Adrenal gland (tissue), 12 donors: ENCODE data around the gene KLHL29. TPM values are rescaled to one million over a fixed set of nuclear protein-coding genes. Genes with fewer than 3 reads are reported as not detected.

ENCODE experiments used
- DNase-seq, 7 donors: peaks; one replicate each; pipeline ENCODE4 v3.0.0-alpha.2; 2019 to 2020
- H3K27ac ChIP-seq, 5 donors: fragments of 200-600 bp; sonication (generic) in 4 of 5; 1 replicate in 3 of 5; 2 replicates in 2 of 5; pipeline versions ENCODE4 v1.5.1 to v1.8.0; 2016 to 2020; ENCODE audit warnings: mild to moderate bottlenecking in 1 of 5
- H3K27me3 ChIP-seq: fragments of 200-600 bp; 2 replicates; pipeline ENCODE4 v1.8.0; 2021
- H3K36me3 ChIP-seq, 2 donors: fragments of 200-600 bp; replicated peaks in 1 of 2; 1 replicate in 1 of 2; 2 replicates in 1 of 2; pipeline versions ENCODE4 v1.5.1 to v1.8.0; 2018 to 2022
- H3K4me1 ChIP-seq, 2 donors: fragments of 200-600 bp; replicated peaks in 1 of 2; 1 replicate in 1 of 2; 2 replicates in 1 of 2; pipeline versions ENCODE4 v1.5.1 to v1.8.0; 2018 to 2021
- H3K4me3 ChIP-seq, 4 donors: fragments of 200-600 bp; sonication (generic) in 3 of 4; one replicate each; pipeline ENCODE4 v1.5.1; 2016 to 2018
- H3K9me3 ChIP-seq, 3 donors: fragments of 200-600 bp; sonication (generic) in 1 of 3; replicated peaks in 1 of 3; 1 replicate in 2 of 3; 2 replicates in 1 of 3; pipeline versions ENCODE4 v1.5.1 to v1.8.0; 2016 to 2021
- POLR2A ChIP-seq, 2 donors: fragments of 450-650 bp; IDR thresholded peaks; one replicate each; pipeline ENCODE4 v1.6.1; 2017; ENCODE audit warnings: antibody characterized with exemption in 2 of 2, mild to moderate bottlenecking in 2 of 2, moderate library complexity in 1 of 2
- WGBS, 4 donors: extraction: QIAGEN DNeasy Blood & Tissue Kit in 2 of 4; methylation state at CpG; one replicate each; pipeline versions ENCODE4 v1.1.5 to v1.1.7; 2013 to 2017; 5-methylcytosine and 5-hydroxymethylcytosine counted together
- intact Hi-C, 2 donors: fragments of 100-400 bp; cut with DNase I; formaldehyde crosslinking; loops; one replicate each; pipeline versions ENCODE4 v1.14.1 to v1.15.0; 2022 to 2023
- polyA plus RNA-seq, 3 donors: library from polyadenylated mRNA; stranded (reverse); fragments of 200-250 nt in 2 of 3; fragments of 350-450 nt in 1 of 3; fragmentation: Illumina TruSeq in 1 of 3; extraction: RNeasy Lipid Tissue Mini Kit (QIAGEN cat#74804) in 1 of 3; gene quantifications; one replicate each; pipeline ENCODE4 v1.2.3, GENCODE V29; 2013 to 2014
- total RNA-seq, 9 donors: library from RNA; depleted of rRNA in 4 of 9; stranded (reverse); fragments of >200 nt in 4 of 9; fragments of 120-200 nt in 1 of 9; fragmentation: NEBNext Ultra II Directional in 1 of 9; extraction: Animal tissue kit (Norgen Biotek cat#: 25700) in 1 of 9; gene quantifications; one replicate each; pipeline versions ENCODE4 v1.1.0 to v1.2.4, GENCODE V29; 2013 to 2023
- TF ChIP-seq, protein P1 (sequence below), 6 experiments: fragments of 450-650 bp in 4 of 6; fragments of 200-600 bp in 2 of 6; sonication (generic) in 1 of 6; IDR thresholded peaks; 1 replicate in 5 of 6; 2 replicates in 1 of 6; pipeline versions ENCODE4 v1.5.1 to v1.8.0; 2016 to 2021; ENCODE audit warnings: antibody characterized with exemption in 6 of 6, mild to moderate bottlenecking in 2 of 6, moderate library complexity in 1 of 6
- donor health status: healthy with polysubstance abuse.
- donor health status: Bipolar disorder and iron deficiency.
- donor health status: DM: yes; HTN: yes; CAD: no.
- donor health status: DM: no; HTN: no; CAD: no.
- donor health status: DM: no; HTN: no; CAD: no.
- donor health status: DM: yes; HTN: yes; CAD: no.

Gene KLHL29
- total and polyA plus RNA-seq, 12 donors, result 1.9 to 24.5 (median 15.7) TPM

DNA sequence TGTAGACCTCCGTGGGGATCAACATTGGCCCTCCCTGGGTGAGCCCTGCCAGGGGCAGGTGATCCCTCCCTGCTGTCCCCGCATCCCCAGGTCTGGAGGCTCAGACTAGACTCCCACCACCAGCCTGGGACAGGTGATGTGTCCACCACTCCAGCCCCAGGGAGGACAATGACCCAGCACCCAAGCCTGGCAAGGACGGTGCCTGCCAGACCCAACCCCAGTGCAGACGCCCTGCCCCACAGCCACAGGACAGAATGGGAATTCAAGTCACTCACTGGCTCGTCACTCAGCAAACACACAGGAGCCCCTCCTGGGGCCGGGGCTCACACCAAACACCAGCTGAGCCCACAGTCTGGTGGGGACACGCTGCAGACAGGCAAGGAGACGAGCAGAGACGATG is 302.2 kb downstream of the KLHL29 start:
- Histone ChIP-seq H3K4me1 (no peaks in the 10 kb centered on the region), H3K27me3 (no peaks in the 10 kb centered on the region), H3K9me3 (no peaks in the 10 kb centered on the region), H3K4me3 (no peak overlapping the region), H3K36me3 (peaks cover 0 to 10% of the 10 kb centered on the region in 2 donors), H3K27ac (no peak overlapping the region)
- DNase-seq, result no peak
- TF ChIP-seq POLR2A (IDR thresholded peaks at IDR 0.05), result no peak
- TF ChIP-seq, protein P1, sequence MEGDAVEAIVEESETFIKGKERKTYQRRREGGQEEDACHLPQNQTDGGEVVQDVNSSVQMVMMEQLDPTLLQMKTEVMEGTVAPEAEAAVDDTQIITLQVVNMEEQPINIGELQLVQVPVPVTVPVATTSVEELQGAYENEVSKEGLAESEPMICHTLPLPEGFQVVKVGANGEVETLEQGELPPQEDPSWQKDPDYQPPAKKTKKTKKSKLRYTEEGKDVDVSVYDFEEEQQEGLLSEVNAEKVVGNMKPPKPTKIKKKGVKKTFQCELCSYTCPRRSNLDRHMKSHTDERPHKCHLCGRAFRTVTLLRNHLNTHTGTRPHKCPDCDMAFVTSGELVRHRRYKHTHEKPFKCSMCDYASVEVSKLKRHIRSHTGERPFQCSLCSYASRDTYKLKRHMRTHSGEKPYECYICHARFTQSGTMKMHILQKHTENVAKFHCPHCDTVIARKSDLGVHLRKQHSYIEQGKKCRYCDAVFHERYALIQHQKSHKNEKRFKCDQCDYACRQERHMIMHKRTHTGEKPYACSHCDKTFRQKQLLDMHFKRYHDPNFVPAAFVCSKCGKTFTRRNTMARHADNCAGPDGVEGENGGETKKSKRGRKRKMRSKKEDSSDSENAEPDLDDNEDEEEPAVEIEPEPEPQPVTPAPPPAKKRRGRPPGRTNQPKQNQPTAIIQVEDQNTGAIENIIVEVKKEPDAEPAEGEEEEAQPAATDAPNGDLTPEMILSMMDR (IDR thresholded peaks at IDR 0.05), result no peak
- 91 to 95% (median 94%) methylated on average over 4 to 9 of the region's 9 CpGs for WGBS, 4 donors
- intact Hi-C loops, result no loop called here

DNA sequence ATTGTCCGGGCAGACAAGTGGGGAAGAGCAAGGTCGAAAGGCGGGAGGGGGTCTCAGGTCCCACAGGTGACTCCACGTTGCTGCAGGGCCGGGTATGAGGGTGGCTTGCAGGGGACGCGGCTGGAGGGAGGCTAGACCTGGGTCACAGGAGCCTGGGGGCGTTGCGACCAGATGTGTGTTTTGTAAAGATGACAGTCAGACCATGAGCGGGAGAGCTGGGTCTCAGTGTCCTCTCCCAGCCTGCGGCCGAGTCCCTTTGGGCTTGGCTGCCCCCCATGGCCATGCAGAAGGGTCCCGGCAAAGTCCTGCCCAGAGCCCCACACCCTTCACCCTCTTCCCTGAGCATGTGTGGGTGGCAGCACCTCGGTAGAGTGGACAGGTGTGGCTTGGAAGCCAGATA is 302.7 kb downstream of the KLHL29 start:
- intact Hi-C loops, result no loop called here
- H3K4me1 ChIP-seq, result no peaks in the 10 kb centered on the region
- no peak for DNase-seq
- TF ChIP-seq, protein P1 (IDR thresholded peaks at IDR 0.05), result no peak
- no peak for TF ChIP-seq POLR2A (IDR thresholded peaks at IDR 0.05)
- H3K27ac ChIP-seq, result no peak overlapping the region
- WGBS, 4 donors, result 94 to 100% (median 97%) methylated on average over 3 to 14 of the region's 14 CpGs
- no peaks in the 10 kb centered on the region for H3K9me3 ChIP-seq
- H3K36me3 ChIP-seq, result peaks cover 0 to 10% of the 10 kb centered on the region in 2 donors
- H3K27me3 ChIP-seq, result no peaks in the 10 kb centered on the region
- no peak overlapping the region for H3K4me3 ChIP-seq

DNA sequence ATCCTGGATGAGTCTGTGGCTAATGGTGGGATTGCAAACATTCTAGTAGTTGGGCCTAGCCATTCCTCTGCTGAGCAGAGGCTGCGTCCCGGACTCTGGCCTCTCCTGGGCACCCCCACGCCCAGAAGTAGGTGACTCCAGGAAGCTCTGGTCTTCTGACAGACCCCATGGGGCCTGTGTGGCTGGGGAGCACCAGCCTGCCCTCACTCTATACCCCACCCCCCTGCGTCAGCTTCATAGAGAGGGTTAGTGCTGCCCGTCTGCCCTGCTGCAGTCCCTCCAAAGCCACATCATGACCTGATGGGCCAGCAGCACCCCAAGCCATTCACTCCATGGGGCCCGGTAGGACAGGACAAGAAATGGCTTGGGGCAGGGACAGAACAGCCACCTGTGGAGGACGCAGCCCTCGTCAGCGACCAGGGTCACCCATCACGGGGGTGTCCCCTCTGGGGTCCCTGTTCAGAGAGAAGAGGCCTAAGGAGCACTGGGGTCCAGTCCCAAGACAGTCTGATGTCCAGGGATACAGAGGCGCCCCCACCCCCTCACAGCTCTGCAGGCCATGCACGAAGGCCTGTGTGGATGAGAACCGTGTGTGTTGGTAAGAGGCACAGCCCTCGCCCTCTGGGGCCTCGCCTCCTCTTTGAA is 303.6 kb downstream of the KLHL29 start:
- H3K4me1 ChIP-seq, result no peaks in the 10 kb centered on the region
- H3K27me3 ChIP-seq, result no peaks in the 10 kb centered on the region
- WGBS, 4 donors, result 88 to 92% (median 90%) methylated on average over 9 to 15 of the region's 15 CpGs
- H3K36me3 ChIP-seq, result peaks cover 0 to 10% of the 10 kb centered on the region in 2 donors
- H3K27ac ChIP-seq, result no peak overlapping the region
- H3K4me3 ChIP-seq, result no peak overlapping the region
- H3K9me3 ChIP-seq, result no peaks in the 10 kb centered on the region
- DNase-seq, result no peak
- TF ChIP-seq, protein P1 (IDR thresholded peaks at IDR 0.05), result no peak
- no peak for TF ChIP-seq POLR2A (IDR thresholded peaks at IDR 0.05)
- intact Hi-C loops, result no loop called here

DNA sequence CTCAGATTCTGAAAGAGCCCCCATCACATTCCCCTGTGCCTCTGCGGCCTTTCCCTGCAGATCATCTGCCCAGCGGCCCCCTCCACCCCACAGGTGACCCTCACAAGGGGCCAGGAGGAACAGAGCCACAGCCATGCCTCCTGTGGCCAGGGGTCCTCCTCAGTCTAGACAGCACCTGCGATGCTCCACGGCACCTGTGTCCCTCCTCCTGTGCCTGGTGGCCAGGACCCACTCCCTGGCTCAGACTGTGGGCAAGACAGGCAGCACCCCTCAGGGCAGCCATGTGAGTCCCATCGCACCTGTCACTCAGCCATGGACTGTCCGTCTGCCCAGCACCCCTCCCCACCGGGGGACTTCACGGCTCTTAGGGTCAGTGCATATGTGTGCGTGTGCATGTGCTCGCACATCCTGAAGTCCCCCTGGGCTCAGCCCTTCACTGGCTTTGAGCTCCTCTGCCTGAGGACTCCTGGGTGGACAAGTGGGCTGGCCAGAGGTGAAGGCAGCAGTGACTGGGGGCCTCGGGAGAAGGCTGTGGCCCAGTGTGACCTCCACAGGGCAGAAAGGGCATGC is 304.2 kb downstream of the KLHL29 start:
- H3K9me3 ChIP-seq, result no peaks in the 10 kb centered on the region
- intact Hi-C loops, result no loop called here
- peaks cover 0 to 10% of the 10 kb centered on the region in 2 donors for H3K36me3 ChIP-seq
- WGBS, 4 donors, result 61 to 88% (median 86%) methylated on average over 3 to 11 of the region's 11 CpGs
- no peak for DNase-seq
- H3K4me1 ChIP-seq, result no peaks in the 10 kb centered on the region
- H3K27ac ChIP-seq, result no peak overlapping the region
- no peaks in the 10 kb centered on the region for H3K27me3 ChIP-seq
- TF ChIP-seq, protein P1 (IDR thresholded peaks at IDR 0.05), result no peak
- no peak for TF ChIP-seq POLR2A (IDR thresholded peaks at IDR 0.05)
- no peak overlapping the region for H3K4me3 ChIP-seq
